GM19463 (cell line): Measurements from ENCODE around the gene CDK5R1.
"Not testable (repeated sequence)": the region's sequence is repeated elsewhere in the genome, so short reads cannot be mapped to it uniquely, and the experiment has no call there.

Source experiments
- ATAC-seq: cut with Tn5 transposase; IDR thresholded peaks from one replicate; pipeline ENCODE4 v1.9.1; 2021; ENCODE audit warnings: mild to moderate bottlenecking, moderate library complexity; ENCODE audit not compliant: unreplicated experiment

CDK5R1 gene

DNA sequence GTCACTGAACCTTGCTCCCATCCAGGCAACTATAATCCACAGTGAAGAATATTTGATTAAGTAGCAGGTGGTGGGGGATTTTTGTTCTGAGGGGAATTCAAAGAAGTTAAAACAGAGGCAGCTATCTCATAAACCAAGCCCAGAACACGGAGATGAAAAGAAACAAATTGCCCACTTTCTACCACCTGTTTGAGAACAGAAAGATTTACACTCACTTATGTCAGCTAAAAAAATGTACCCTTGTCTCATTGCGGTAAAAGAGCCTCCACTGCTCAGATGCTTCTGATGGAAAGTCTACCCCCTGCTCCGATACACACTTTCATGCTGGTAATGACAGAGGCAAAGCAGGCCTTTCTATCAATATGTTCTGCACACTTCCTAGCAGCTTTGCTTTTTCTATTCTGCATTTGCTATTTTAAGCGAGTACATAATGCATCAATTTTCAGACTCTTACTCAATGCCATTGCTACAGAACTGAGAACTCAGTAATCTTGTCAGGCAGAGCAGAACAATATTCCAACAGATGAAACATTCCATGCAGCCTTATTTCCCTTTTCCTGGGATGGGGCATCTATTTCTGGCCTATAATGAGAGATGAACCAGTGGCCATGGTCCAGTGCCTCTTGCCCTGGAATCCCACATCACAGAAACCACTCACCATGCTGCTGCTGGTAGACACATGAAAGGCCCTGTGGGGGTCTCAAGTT, 29.0 kb downstream of the CDK5R1 start:
- ATAC-seq: no peak

DNA sequence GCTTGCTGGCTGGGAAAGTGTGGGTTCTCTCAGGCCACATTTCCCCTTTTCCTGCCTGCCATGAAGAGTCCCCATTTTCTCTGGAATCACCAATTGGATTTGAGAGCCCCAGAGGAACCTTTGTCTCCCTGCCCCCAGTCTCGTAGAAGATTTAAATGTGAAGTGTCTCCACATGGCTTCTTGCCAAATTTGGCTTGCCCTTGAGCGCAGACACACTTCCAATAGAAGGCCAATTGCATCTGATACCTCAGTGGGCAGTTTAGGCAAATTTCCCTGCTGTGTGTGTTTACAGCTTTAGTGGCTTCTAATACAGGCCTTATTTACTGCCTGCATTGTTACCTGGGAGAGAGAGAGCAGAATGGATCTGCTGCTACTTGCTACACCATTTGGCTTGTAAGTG, 29.7 kb downstream of the CDK5R1 start:
- ATAC-seq: no peak

DNA sequence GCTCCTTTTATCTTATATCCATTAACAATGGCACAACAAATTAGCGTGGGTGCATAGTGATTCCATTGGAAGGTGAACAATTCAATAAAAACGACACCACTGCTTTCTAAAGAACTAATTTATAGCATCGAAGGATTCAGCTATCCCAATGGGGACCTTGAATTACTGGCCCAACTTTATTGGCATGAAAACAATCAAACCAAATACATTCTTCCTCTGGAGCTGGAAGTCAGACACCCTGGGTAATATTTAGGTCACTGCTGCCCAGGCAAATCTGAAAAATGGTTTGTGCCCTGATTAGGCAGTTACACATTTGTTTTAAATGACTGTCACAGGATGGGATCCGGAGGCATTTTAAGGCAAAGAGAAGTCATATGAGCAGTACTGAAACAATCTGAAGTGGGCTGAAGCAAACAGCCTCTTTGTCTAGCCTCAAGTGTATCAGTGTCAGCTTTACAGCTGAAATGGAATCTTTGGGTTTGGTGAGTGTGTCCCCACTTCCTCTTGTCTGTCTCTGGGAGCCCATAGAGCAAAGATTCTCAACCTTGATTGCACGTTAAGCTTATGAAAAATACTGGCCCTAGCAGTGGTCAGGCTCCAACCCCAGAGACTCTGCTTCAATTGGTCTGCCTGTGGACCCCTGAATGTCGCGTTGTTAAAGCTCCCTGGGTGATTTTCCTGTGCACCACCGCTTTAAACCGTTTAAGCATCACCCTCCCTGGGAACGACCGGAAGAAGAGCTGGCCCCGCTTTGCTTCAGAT, 30.3 kb downstream of the CDK5R1 start:
- no peak for ATAC-seq

- no peak for ATAC-seq
Observed at GRCh38 chr17:32517982-32518381, 31.2 kb downstream of the CDK5R1 start.

DNA sequence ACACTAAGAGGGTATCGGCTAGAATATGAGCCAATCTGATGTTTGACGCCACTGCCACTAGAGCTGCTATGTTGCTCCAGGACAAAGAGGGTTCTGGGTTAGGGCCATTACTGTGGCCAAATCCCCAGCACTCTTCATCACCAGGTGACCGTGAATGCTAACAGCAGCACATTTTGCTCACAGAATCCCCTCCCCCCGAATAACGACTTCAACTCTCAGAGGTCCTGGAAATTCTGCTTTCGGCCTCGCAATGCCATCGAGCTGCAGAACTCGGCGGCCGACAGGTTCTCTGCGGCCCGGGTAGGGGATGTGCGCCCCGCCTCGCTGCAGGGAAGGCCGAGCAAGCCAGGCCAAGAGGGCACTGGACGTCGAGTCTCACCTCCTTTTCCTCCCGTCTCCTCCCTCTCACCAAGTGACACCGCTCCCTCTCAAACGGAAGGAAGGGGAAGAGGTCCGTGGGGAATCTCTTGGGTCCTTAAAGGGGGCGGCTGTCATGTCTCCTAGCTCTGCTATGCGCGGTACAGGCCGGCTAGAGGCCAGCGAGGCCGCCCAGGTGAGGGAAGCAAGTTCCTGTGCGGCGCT, 31.9 kb downstream of the CDK5R1 start:
- ATAC-seq: no peak

DNA sequence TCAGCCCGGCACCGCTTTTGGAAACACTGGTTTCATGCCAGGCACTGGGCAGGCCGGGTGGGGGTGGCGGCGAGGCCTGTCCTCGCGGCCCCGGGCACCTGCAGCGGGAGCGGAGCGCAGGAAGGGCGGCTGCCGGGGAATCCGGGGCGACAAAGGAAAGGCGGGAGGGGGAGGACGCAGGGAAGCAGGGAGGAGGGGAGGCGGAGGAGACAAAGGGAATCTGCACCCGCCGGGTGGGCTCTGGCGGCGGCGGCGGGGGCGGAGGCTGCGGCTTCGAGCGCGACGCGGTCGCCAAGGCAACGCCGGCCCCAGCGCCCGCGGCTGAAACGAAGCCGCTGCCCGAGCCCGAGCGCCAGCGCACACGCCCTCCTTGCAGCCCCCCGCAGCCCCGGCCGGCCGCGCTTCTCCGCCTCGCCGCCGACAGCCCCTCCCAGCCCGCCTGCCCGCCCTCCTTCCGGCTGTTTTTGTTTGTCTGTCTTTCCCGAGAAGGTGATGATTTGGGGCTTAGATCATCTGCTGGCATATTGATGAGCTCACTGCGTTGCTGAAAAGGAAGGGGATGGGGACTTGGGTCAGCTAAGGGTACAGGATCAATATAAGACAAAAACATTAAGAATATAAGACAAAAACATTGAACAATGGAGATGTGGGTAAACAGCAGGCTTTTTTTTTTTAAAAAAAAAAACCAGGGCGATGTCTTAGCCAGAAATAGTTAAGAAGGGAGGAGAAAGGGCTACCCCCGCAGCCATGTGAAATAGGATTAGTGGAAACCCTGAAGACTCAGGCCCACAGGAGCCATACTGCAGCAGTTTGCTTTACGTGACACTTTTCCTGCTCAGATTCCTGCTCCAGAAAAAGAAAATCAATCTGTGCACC, 32.7 kb downstream of the CDK5R1 start:
- ATAC-seq: no peak

- no peak for ATAC-seq
Observed at GRCh38 chr17:32520104-32520701, 33.4 kb downstream of the CDK5R1 start.

DNA sequence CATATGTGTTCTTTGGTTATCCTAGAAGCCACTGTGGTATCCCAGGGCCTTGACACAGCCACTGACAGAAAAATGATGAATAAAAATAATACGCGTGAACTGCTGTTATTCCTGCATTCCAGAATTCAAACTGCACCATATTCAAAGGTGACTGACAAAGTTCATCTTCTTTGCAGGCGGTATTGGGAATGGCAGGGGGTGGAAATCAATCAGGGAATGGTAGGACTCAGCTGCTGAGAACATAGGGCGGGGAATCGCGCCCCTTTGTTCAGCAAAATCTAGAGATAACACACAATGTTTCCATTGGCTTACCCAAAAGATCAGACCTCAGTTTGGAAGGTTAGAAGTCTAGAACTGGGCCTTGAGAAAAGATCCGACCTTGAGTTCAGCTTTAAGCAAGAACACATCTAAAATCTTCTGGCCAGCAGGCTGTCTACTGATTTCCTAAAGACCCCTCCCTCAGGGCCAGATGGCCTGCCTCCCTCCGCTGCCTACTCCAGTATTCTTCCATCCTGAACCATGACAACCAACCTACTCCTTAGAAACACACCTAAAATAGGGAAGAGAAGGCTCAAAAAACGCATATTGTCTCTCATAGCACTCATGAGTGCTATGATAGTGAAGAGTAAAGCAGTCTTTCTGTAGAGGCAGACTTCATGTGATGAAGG, 34.1 kb downstream of the CDK5R1 start:
- no peak for ATAC-seq

DNA sequence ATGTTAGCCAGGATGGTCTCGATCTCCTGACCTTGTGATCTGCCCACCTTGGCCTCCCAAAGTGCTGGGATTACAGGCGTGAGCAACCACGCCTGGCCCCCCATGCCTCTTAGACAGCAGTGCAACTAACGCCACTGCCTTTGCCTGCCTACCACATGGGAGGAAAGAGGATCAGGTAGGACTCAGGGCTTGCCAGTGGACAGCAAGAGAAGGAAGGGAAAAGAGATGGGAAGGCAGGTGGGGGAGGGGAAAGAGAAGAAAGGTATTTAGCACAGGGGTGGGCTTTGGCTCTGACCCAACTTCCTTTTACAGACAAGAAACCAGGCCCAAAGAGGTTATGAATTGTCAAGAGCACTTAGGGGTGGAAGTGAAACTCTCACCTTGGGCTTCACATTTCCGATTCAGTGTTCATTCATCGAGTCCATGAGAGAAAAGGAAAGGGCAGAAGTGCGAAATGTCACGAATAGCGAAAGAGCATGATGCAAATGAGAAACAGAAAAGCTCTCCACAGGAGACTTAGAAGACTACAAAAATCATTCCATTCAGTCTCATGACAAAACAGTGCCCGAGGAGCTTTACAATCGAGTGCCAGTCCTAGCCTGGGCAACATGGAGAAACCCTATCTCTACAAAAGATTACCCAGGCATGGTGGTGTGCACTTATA, 36.4 kb downstream of the CDK5R1 start:
- peak; percentile 60 for ATAC-seq

DNA sequence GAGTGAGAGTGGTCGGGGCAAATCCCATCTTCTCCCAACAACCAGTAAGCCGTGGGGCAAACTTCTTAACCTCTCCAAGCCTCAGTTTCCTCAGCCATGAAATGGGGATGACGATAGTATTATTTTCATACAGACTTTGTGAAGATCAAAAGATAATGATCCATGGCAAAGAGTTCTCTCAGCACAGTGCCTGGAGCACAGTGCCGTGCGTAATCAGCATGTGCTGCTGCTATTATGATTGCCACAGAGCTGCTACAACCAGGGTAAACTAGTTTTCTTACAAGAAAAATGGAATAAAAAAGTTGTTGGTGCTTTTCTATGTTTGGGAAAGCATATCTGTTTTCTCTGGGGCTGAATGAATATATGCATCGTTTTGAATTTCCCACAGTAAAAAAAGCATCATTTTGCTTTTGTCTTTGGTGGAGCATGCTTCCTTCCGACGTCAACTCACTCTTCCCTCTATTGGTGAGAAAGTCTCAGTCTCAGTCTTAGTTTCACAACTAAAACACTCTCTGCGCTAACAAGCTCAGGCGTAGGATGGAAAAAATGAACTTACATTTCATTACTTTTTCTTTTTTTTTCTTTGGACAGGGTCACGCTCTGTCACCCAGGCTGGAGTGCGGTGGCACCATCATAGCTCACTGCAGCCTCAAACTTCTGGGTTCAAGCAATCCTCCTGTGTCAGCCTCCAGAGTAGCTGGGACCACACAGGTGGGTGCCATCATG, 37.2 kb downstream of the CDK5R1 start:
- ATAC-seq: peak; percentile 37

GRCh38 chr17:32524553-32524880, 37.7 kb downstream of the CDK5R1 start:
- not testable (repeated sequence) for ATAC-seq

- no peak for ATAC-seq
Observed at GRCh38 chr17:32525122-32525521, 38.3 kb downstream of the CDK5R1 start.

DNA sequence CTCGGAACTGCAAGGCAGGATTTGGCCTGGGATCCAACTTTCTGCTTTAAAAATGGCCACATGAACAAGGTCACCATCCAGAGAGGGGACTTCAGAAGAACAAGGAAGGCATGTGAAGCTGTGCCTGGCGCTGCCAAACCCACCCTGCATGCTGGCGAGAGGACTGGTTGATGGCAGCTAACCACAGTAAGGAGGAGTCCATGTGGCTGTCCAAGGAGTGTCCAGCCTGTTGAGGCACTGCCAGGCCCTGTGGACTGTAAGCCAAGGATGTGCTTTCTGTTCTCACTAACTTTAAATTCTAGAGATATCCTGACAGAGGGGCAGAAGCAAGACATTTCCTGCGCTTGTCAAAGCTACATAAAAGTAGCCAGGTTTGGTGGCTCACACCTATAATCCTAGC, 40.4 kb downstream of the CDK5R1 start:
- ATAC-seq: no peak

- ATAC-seq: no peak
Observed at GRCh38 chr17:32528825-32529224, 42.0 kb downstream of the CDK5R1 start.

- no peak for ATAC-seq
Observed at GRCh38 chr17:32529604-32530003, 42.8 kb downstream of the CDK5R1 start.

DNA sequence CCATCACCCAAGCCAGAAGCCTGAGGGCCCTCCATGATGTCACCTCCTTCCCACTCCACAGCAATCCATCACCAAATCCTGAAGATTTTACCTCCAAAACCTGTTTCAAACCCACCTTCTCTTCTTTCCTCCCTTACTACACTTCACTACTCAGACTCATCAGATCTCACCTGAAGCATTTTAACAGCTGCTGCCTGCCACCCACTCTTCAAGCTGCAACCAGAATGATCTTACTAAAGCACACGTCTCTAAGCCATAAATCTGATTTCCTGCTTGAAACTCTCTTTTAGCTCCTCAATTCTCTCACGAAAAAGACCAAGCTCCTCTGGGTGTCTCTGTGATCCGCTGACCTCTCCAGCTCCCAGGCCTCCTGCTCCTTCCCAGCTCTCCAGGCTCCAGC, 46.5 kb downstream of the CDK5R1 start:
- no peak for ATAC-seq

DNA sequence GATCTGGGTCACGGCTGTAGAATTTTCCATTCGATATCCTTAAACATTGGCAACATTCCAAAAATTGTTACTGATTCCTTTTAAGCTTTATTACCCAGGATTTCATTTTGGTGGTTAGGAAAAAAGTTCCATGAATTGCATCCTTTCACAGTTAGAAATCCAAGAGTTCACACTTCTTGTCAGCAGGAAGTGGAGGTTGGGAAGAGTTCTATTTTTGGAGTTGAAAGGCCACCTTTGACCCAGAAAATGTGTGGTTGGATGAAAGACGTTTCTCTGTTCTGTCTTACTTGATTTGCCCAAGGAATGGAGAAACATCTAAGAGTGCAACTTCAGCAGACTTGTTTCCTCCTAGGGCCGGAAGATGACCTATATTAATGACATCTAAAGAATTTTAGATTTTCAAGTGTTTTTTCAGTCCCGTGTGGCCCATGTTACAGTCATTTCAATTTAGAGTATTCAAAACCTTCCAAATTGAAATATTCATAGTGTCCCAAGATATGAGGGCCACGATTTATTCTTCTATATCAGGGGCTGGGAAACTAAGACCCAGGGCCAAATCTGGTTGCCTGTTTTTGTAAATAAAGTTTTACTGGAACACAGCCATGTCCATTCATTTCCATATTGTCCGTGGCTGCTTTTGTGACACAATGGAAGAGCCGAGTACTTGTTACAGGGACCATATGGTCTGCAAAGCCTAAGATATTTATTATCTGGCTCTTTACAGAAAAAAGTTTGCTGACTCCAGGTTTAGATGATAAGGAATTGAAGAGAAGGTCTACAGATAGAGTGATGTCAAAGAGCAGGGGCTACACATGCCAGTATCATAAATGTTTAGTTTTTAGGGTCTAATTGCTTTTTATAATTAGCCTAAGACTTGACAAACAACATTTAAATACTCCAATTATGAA, 50.2 kb downstream of the CDK5R1 start:
- no peak for ATAC-seq
